Lower leg skin (tissue), 3 donors: Measurements from ENCODE around the gene PDXDC1.
"Not testable (repeated sequence)": the region's sequence is repeated elsewhere in the genome, so short reads cannot be mapped to it uniquely, and the experiment has no call there.

Experiments
- CTCF ChIP-seq, 3 donors: fragments of 450-650 bp; IDR thresholded peaks; one replicate each; pipeline ENCODE4 v1.5.1; 2016; ENCODE audit warnings: antibody characterized with exemption in 3 of 3, mild to moderate bottlenecking in 3 of 3, moderate library complexity in 2 of 3
- POLR2A ChIP-seq, 2 donors: fragments of 450-650 bp; IDR thresholded peaks; one replicate each; pipeline ENCODE4 v1.6.1; 2016 to 2017; ENCODE audit warnings: antibody characterized with exemption in 2 of 2, mild to moderate bottlenecking in 1 of 2, moderate library complexity in 1 of 2

- not testable (repeated sequence) for TF ChIP-seq CTCF, POLR2A (IDR thresholded peaks at IDR 0.05)
Observed at GRCh38 chr16:15130256-15130932, 155.6 kb downstream of the PDXDC1 start.
